Activated naive CD4-positive, alpha-beta T cell treated with anti-CD3 and anti-CD28 coated beads, Interleukin-2, amount 50 U/mL, for 24 hours (primary cell): ENCODE data around the gene FAM163A.

ENCODE experiments used
- H3K27ac Mint-ChIP-seq: one replicate; pipeline ENCODE4 v1.8.0; 2021; ENCODE audit warnings: mild to moderate bottlenecking, mixed read lengths
- H3K27me3 Mint-ChIP-seq: one replicate; pipeline ENCODE4 v1.8.0; 2021; ENCODE audit warnings: mixed read lengths
- H3K36me3 Mint-ChIP-seq: one replicate; pipeline ENCODE4 v1.8.0; 2021; ENCODE audit warnings: mixed read lengths
- H3K4me1 Mint-ChIP-seq: one replicate; pipeline ENCODE4 v1.8.0; 2021; ENCODE audit warnings: mixed read lengths
- H3K4me3 Mint-ChIP-seq: one replicate; pipeline ENCODE4 v1.8.0; 2021; ENCODE audit warnings: mild to moderate bottlenecking, mixed read lengths
- H3K9me3 Mint-ChIP-seq: one replicate; pipeline ENCODE4 v1.8.0; 2021; ENCODE audit warnings: mixed read lengths

The FAM163A gene

DNA sequence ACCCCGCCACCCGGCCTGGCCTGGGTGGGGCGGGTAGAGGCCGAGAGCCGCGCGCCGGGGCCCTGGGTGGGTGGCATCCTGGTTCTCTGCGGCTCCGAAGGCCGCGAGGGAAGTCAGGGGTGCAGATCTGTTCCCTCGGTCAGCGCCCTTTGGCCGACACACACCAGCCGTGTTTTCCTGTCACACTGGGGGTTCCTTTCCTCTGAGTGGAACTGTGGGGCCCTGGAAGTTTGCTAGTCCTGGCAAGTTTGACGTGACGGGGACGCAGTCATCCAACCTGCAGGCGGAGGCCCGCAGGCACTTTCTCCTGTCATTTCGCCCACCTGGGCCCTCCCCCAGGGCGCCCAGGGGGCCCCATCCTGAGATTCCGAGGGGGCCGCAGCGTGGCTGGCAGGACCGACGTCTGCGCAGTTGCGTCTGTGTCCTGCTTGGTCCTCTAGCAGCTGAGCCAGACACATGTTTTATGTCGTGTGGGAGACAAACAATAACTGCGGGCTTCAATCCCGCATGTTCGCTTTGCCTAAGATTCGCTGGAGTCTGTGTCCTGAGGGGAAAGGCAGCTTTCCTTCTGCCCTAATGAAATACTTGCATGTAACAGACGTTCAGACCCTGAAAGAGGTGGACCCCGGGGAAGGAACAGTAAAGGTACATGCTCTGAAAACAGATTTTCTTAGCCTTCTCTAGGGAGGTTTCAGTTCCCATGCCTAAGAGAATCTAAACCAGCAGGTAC, 1.5 kb downstream of the FAM163A start:
- H3K4me3 Mint-ChIP-seq = no peak overlapping the region
- no peaks in the 10 kb centered on the region for H3K36me3 Mint-ChIP-seq
- no peak overlapping the region for H3K27ac Mint-ChIP-seq
- peaks cover 5% of the 10 kb centered on the region for H3K9me3 Mint-ChIP-seq
- peaks cover 51% of the 10 kb centered on the region for H3K27me3 Mint-ChIP-seq
- H3K4me1 Mint-ChIP-seq = peaks cover 11% of the 10 kb centered on the region

GRCh38 chr1:179745131-179745611, 2.1 kb downstream of the FAM163A start:
- Mint-ChIP-seq H3K36me3 (no peaks in the 10 kb centered on the region), H3K9me3 (peaks cover 5% of the 10 kb centered on the region), H3K27ac (no peak overlapping the region), H3K27me3 (peaks cover 49% of the 10 kb centered on the region), H3K4me1 (peaks cover 11% of the 10 kb centered on the region), H3K4me3 (no peak overlapping the region)

GRCh38 chr1:179745743-179746142, 2.7 kb downstream of the FAM163A start:
- Mint-ChIP-seq H3K27ac (no peak overlapping the region), H3K9me3 (peaks cover 5% of the 10 kb centered on the region), H3K4me1 (peaks cover 11% of the 10 kb centered on the region), H3K4me3 (no peak overlapping the region), H3K27me3 (peaks cover 43% of the 10 kb centered on the region), H3K36me3 (peaks cover 2% of the 10 kb centered on the region)

- Mint-ChIP-seq H3K9me3 (no peaks in the 10 kb centered on the region), H3K4me1 (peaks cover 4% of the 10 kb centered on the region), H3K36me3 (peaks cover 2% of the 10 kb centered on the region), H3K4me3 (no peak overlapping the region), H3K27ac (no peak overlapping the region), H3K27me3 (peaks cover 25% of the 10 kb centered on the region)
Observed at GRCh38 chr1:179747611-179748010, 4.5 kb downstream of the FAM163A start.

DNA sequence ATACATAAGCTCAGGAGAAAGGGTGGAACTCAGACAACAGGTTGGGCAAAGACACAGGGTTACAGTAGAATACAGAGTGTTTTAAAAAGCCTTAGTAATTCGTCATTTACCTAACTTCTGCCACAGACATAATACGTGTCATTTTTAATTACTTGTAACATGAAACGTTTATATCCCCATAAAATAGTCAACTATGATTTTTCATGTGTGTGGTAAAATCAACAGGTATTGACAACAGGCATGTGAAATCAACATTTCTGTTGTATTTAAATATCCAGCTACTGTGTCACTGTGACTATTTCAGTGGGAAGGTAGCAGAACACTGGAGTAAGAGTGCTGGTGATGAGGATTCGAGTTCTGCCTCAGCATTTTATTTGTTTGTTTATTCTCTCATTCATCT, 5.7 kb downstream of the FAM163A start:
- Mint-ChIP-seq H3K4me1 (no peaks in the 10 kb centered on the region), H3K27ac (no peak overlapping the region), H3K36me3 (peaks cover 2% of the 10 kb centered on the region), H3K9me3 (no peaks in the 10 kb centered on the region), H3K4me3 (no peak overlapping the region), H3K27me3 (peaks cover 22% of the 10 kb centered on the region)

DNA sequence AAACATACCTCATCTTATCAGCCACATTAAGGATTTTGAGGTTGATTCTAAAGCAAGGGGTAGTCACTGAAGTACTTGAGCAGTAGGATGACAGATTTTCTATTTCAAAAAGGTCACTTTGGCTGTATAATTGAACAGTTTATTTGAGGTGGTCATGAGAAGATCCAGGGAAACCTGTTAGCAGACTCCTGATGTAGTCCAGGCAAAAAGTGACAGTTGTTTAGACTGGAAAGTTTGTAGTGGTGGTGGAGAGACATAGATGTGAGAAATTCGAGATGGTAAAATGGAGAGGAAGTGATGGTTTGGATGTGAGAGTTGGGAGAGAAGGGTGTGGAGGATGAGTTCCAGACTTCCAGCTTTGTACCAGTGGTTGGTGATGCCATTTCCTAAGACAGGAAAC, 7.5 kb downstream of the FAM163A start:
- Mint-ChIP-seq H3K36me3 (peaks cover 2% of the 10 kb centered on the region), H3K27ac (no peak overlapping the region), H3K9me3 (no peaks in the 10 kb centered on the region), H3K27me3 (peaks cover 10% of the 10 kb centered on the region), H3K4me3 (no peak overlapping the region), H3K4me1 (no peaks in the 10 kb centered on the region)

DNA sequence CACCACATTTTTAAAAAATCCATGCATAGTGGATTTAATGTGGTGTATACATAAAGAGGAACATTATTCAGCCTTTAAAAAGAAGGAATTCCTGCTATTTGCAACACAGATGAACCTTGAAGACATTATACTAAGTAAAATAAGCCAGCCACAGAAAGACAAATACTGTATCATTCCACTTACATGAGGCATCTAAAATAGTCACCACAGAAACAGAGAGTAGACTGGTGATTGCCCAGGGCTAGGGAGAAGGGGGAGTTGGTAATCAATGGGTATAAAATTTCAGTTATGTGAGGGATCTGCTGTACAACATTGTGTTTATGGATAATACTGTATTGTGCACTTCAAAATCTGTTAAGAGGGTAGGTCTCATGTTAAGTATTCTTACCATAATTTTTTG, 10.0 kb downstream of the FAM163A start:
- Mint-ChIP-seq H3K36me3 (peaks cover 2% of the 10 kb centered on the region), H3K27me3 (no peaks in the 10 kb centered on the region), H3K27ac (no peak overlapping the region), H3K9me3 (no peaks in the 10 kb centered on the region), H3K4me3 (no peak overlapping the region), H3K4me1 (no peaks in the 10 kb centered on the region)

DNA sequence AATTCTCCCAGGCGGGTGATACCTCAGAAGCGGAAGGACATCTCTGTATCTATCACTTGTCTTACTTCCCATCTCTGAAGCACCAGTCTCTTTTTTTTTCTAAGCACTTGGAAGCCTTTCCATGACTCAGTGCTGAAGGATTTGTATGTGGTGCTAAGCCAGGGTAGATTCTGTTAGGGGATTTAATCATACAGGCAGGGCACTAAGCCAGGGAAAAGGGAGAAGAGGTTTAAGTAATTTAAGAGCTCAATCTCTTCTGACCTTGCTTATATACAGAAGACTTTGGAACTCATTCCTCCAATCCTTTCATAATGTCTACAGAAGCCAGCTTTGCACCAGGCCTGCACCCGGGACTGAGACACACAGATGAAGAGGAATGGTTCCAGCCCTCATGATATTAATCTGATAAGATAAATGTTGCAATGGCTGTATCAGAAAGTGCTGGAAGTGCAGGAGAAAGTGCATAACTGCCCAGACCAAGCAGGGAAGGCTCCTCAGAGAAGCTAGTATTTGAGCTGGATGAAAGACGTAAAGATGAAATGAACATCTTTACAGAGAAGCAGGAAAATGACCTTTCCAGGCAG, 11.0 kb downstream of the FAM163A start:
- Mint-ChIP-seq H3K36me3 (peaks cover 2% of the 10 kb centered on the region), H3K27ac (no peak overlapping the region), H3K9me3 (no peaks in the 10 kb centered on the region), H3K27me3 (no peaks in the 10 kb centered on the region), H3K4me3 (no peak overlapping the region), H3K4me1 (no peaks in the 10 kb centered on the region)

GRCh38 chr1:179757933-179758332, 14.8 kb downstream of the FAM163A start:
- no peaks in the 10 kb centered on the region for H3K9me3 Mint-ChIP-seq
- H3K27me3 Mint-ChIP-seq = no peaks in the 10 kb centered on the region
- H3K4me3 Mint-ChIP-seq = no peak overlapping the region
- H3K27ac Mint-ChIP-seq = no peak overlapping the region
- no peaks in the 10 kb centered on the region for H3K4me1 Mint-ChIP-seq
- no peaks in the 10 kb centered on the region for H3K36me3 Mint-ChIP-seq

- Mint-ChIP-seq H3K4me3 (no peak overlapping the region), H3K27me3 (no peaks in the 10 kb centered on the region), H3K4me1 (no peaks in the 10 kb centered on the region), H3K27ac (no peak overlapping the region), H3K36me3 (no peaks in the 10 kb centered on the region), H3K9me3 (no peaks in the 10 kb centered on the region)
Observed at GRCh38 chr1:179760521-179760920, 17.4 kb downstream of the FAM163A start.

DNA sequence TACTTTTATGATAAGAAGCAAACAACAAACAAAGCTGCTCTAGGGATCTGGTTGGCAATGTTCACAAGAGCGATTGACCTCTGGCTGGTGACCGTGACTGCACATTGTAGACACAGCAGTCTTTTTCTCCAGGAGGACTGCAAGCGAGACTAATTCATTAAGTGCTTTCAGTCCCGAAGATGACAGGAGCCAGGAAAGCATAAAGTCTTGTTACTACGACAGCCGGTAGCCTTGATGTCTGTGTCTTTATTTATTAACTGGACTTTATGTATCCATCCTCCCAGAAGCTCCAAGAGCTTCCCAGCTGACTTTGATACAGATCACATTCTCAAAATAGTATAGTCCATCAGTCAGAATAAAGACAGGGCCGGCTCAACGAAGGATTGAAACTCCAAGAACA, 18.2 kb downstream of the FAM163A start:
- H3K9me3 Mint-ChIP-seq = no peaks in the 10 kb centered on the region
- no peaks in the 10 kb centered on the region for H3K36me3 Mint-ChIP-seq
- no peaks in the 10 kb centered on the region for H3K27me3 Mint-ChIP-seq
- H3K4me1 Mint-ChIP-seq = no peaks in the 10 kb centered on the region
- H3K27ac Mint-ChIP-seq = no peak overlapping the region
- H3K4me3 Mint-ChIP-seq = no peak overlapping the region

DNA sequence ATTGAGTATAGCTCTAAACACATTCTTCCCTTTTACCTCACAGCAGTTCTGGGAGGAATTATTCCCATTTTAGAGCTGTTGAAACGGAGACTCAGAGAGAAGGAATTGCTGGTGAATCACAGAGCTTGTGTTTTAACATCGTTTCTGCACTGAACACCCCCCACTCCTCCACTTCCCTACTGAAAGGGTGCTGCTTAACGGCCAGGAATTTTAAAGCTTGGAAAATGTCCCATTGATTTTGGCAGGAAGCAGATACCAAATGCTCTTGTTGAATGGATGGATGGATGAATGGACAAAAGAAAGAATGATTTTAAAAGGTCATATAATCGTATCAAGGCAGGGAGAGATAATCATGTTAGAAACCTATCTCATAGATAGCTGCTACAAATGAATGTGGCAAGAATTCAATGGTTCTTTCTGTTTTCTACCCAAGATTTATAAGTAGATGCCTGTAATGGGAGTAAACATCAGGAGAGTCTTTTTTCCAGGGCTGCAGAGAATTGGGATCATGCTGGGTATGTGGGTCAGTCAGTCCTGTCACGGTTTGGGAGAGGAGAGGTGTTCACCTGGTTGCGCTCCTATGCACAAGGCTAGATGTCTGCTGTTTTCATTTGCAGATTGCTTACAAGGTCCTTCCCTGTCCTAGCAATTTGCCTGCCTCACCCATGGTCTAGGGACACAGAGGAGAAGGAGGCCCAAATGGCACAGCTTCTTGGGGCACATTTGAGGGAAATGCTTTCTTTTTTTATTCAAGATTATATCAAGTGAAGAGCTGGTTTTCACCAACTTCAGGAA, 19.0 kb downstream of the FAM163A start:
- no peaks in the 10 kb centered on the region for H3K27me3 Mint-ChIP-seq
- no peaks in the 10 kb centered on the region for H3K9me3 Mint-ChIP-seq

DNA sequence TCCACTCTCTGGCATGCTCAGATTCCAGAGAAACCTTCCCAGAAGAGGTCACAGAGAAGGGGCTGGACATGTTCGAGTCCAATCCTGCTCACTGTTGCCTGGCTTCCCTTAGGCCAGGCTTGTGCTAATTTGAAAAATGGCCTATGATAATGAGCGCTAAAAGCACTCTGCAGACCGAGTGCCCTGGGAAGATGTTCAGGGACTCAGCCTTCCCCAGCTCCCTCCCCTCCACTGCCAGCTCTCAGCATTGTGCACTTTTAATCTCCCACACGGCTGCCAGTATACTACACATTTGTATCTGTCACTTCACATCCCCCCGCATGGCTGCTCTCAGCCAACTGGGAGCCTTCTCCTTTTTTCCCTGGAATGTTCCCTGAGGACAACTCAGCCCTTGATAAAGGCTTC, 24.1 kb downstream of the FAM163A start:
- Mint-ChIP-seq H3K27ac (no peak overlapping the region), H3K9me3 (no peaks in the 10 kb centered on the region), H3K27me3 (peaks cover 3% of the 10 kb centered on the region)

More for the DNA sequence above, 19.0 kb downstream of the FAM163A start:
- no peaks in the 10 kb centered on the region for H3K36me3 Mint-ChIP-seq
- H3K4me1 Mint-ChIP-seq = no peaks in the 10 kb centered on the region
- no peak overlapping the region for H3K4me3 Mint-ChIP-seq
- no peak overlapping the region for H3K27ac Mint-ChIP-seq

DNA sequence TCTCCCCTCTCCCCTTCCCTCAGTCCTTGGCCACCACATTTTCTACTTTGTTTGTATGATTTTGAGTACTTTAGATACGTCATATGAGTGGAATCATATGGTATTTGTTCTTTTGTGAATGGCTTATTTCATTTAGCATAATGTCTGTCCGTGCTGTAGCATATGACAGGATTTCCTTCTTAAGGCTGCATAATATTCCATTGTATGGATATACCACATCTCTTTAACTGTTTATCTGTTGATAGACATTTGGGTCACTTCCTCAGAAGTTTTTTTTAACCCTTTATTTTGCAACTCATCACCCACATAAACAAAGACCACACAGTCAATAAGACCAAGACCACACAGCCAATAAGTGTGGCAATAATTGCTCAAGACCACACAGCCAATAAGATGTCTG, 24.9 kb downstream of the FAM163A start:
- Mint-ChIP-seq H3K27ac (no peak overlapping the region), H3K4me1 (no peaks in the 10 kb centered on the region), H3K27me3 (peaks cover 4% of the 10 kb centered on the region), H3K4me3 (no peak overlapping the region), H3K36me3 (no peaks in the 10 kb centered on the region), H3K9me3 (peaks cover 5% of the 10 kb centered on the region)

More for the DNA sequence above, 24.1 kb downstream of the FAM163A start:
- H3K4me1 Mint-ChIP-seq = no peaks in the 10 kb centered on the region
- no peak overlapping the region for H3K4me3 Mint-ChIP-seq
- H3K36me3 Mint-ChIP-seq = no peaks in the 10 kb centered on the region

DNA sequence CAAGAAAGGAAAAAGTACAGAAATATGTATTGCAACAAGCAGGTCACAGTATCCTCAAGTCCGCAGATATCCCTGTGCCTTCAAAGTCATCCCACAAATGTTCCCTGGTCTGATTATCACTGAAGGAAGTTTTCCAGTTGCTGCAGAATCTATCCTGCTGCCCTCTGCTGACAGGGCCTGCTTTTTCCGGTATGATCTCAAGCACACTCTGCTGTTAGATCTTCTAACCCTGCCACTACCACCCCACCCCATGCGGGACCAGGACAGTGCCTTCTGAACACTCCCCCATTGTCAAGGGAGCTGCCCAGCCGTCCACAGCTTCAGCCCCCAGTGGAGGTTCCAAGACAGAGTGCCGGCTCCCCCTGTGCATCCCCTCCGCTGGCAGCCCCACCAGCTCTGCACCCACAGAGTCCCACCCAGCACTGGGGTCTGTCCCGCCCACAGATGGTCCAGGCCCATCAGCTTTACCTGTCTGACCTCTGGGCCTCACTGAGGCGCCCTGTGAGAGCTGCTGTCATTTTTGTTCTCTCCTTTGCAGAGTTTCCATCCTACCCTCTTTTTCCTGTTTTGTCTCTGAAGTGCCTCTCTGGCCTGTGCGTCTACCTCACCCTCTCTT, 27.9 kb downstream of the FAM163A start:
- no peak overlapping the region for H3K4me3 Mint-ChIP-seq
- H3K27me3 Mint-ChIP-seq = peaks cover 4% of the 10 kb centered on the region
- H3K27ac Mint-ChIP-seq = no peak overlapping the region
- H3K9me3 Mint-ChIP-seq = peaks cover 7% of the 10 kb centered on the region
- H3K36me3 Mint-ChIP-seq = no peaks in the 10 kb centered on the region
- no peaks in the 10 kb centered on the region for H3K4me1 Mint-ChIP-seq
